Mammary epithelial cell (primary cell): ENCODE measurements around the gene APP.

Experiments
- EZH2 ChIP-seq: IDR thresholded peaks from 2 replicates; pipeline ENCODE4 v1.6.1; 2012; ENCODE audit warnings: low read length, inconsistent platforms, borderline replicate concordance
- TF ChIP-seq, protein P1 (sequence below), 2 donors: IDR thresholded peaks in 1 of 2; conservative IDR thresholded peaks in 1 of 2; 2 replicates each; pipeline ENCODE4 v1.5.1; 2011 to 2012; ENCODE audit warnings: inconsistent platforms in 2 of 2, low read length in 2 of 2, mild to moderate bottlenecking in 2 of 2, control low read depth in 1 of 2, low read depth in 1 of 2; ENCODE audit not compliant: insufficient read depth in 1 of 2; ENCODE audit errors: extremely low read depth in 1 of 2

DNA sequence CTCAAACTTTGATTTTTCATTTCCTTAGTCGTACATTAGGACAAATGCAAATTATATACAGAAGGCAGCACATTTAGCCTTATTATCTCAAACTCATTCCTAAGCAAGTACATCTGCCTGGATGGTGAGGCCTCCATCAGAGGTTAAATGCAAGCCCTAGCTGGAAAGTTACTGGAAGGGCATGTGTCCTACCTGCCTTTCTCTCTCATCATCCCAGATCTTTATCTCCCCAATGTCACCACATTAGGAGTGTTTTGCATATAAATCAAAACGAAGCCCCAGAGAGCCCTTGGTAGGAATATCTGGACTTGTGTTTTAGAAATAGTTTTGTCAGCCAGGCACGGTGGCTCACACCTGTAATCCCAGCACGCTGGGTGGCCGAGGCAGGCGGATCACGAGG is 35.0 kb downstream of the APP start:
- no peak for TF ChIP-seq EZH2
- TF ChIP-seq, protein P1, sequence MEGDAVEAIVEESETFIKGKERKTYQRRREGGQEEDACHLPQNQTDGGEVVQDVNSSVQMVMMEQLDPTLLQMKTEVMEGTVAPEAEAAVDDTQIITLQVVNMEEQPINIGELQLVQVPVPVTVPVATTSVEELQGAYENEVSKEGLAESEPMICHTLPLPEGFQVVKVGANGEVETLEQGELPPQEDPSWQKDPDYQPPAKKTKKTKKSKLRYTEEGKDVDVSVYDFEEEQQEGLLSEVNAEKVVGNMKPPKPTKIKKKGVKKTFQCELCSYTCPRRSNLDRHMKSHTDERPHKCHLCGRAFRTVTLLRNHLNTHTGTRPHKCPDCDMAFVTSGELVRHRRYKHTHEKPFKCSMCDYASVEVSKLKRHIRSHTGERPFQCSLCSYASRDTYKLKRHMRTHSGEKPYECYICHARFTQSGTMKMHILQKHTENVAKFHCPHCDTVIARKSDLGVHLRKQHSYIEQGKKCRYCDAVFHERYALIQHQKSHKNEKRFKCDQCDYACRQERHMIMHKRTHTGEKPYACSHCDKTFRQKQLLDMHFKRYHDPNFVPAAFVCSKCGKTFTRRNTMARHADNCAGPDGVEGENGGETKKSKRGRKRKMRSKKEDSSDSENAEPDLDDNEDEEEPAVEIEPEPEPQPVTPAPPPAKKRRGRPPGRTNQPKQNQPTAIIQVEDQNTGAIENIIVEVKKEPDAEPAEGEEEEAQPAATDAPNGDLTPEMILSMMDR (conservative IDR thresholded peaks at IDR 0.05 in 1 of 2, IDR thresholded peaks at IDR 0.05 in 1 of 2; ENCODE audit: extremely low read depth in 1 of 2, insufficient read depth in 1 of 2, low read depth in 1 of 2, low read length in 2 of 2) = no peak
